ENCODE measurements around the gene PCGF5.

The PCGF5 gene

DNA sequence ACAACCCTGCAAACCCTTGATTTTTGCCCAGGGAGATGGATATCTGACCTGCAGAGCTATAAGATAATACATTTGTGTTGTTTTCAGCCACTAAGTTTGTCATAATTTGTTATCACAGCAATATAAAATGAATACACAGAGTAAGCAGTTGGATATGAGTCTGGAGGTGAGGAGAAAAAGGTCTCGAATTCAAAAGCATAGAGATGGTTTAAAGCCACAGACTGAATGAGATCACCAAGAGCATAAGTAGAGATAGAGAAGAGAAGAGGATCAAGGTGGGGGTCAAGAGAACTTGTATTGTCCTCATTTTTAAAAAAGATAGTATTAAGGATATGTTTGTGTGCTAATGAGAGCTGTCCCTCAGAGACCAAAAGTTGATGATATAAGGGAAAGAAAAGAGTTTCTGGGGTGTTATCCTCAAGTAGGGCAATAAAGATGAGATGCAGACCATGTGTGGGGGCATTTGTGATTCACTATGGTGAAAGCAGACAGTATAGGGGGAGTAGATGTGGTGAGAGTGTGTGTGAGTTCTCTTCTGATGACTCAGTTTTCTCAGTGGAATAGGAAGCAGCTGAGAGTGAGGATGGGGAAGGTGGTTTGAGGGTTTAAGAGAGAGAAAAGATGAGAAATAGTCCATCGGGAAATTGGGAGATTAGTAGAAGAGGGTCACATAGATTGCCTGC is 25.8 kb upstream of the PCGF5 start:
- no peak overlapping the region for H3K27ac ChIP-seq (ENCODE audit: low read depth, low read length)
- no peaks in the 10 kb centered on the region for H3K9me3 ChIP-seq (ENCODE audit: control insufficient read depth, insufficient read depth, low read length)
- H3K9ac ChIP-seq (ENCODE audit: low read depth, low read length) = no peak overlapping the region
- H3K36me3 ChIP-seq (ENCODE audit: control insufficient read depth, insufficient read depth, low read length) = no peaks in the 10 kb centered on the region
- H3K27me3 ChIP-seq (ENCODE audit: control insufficient read depth, insufficient read depth, low read length) = no peaks in the 10 kb centered on the region
- no peaks in the 10 kb centered on the region for H3K4me1 ChIP-seq (ENCODE audit: control insufficient read depth, insufficient read depth, low read length)
- no peak overlapping the region for H3K4me3 ChIP-seq (ENCODE audit: low read depth, low read length)

GRCh38 chr10:91196268-91197048 is 24.0 kb upstream of the PCGF5 start:
- Histone ChIP-seq H3K9me3 (ENCODE audit: control insufficient read depth, insufficient read depth, low read length) (no peaks in the 10 kb centered on the region), H3K27ac (ENCODE audit: low read depth, low read length) (no peak overlapping the region), H3K27me3 (ENCODE audit: control insufficient read depth, insufficient read depth, low read length) (no peaks in the 10 kb centered on the region), H3K4me1 (ENCODE audit: control insufficient read depth, insufficient read depth, low read length) (no peaks in the 10 kb centered on the region), H3K4me3 (ENCODE audit: low read depth, low read length) (no peak overlapping the region), H3K36me3 (ENCODE audit: control insufficient read depth, insufficient read depth, low read length) (no peaks in the 10 kb centered on the region), H3K9ac (ENCODE audit: low read depth, low read length) (no peak overlapping the region)

- Histone ChIP-seq H3K9me3 (ENCODE audit: control insufficient read depth, insufficient read depth, low read length) (no peaks in the 10 kb centered on the region), H3K27ac (ENCODE audit: low read depth, low read length) (no peak overlapping the region), H3K4me1 (ENCODE audit: control insufficient read depth, insufficient read depth, low read length) (no peaks in the 10 kb centered on the region), H3K27me3 (ENCODE audit: control insufficient read depth, insufficient read depth, low read length) (no peaks in the 10 kb centered on the region), H3K36me3 (ENCODE audit: control insufficient read depth, insufficient read depth, low read length) (no peaks in the 10 kb centered on the region), H3K9ac (ENCODE audit: low read depth, low read length) (no peak overlapping the region), H3K4me3 (ENCODE audit: low read depth, low read length) (no peak overlapping the region)
Measured at GRCh38 chr10:91197127-91197526, 23.3 kb upstream of the PCGF5 start.

GRCh38 chr10:91198781-91199180 is 21.7 kb upstream of the PCGF5 start:
- H3K27ac ChIP-seq (ENCODE audit: low read depth, low read length) = no peak overlapping the region
- no peaks in the 10 kb centered on the region for H3K9me3 ChIP-seq (ENCODE audit: control insufficient read depth, insufficient read depth, low read length)
- H3K9ac ChIP-seq (ENCODE audit: low read depth, low read length) = no peak overlapping the region
- H3K27me3 ChIP-seq (ENCODE audit: control insufficient read depth, insufficient read depth, low read length) = no peaks in the 10 kb centered on the region
- H3K36me3 ChIP-seq (ENCODE audit: control insufficient read depth, insufficient read depth, low read length) = no peaks in the 10 kb centered on the region
- no peaks in the 10 kb centered on the region for H3K4me1 ChIP-seq (ENCODE audit: control insufficient read depth, insufficient read depth, low read length)
- H3K4me3 ChIP-seq (ENCODE audit: low read depth, low read length) = no peak overlapping the region

DNA sequence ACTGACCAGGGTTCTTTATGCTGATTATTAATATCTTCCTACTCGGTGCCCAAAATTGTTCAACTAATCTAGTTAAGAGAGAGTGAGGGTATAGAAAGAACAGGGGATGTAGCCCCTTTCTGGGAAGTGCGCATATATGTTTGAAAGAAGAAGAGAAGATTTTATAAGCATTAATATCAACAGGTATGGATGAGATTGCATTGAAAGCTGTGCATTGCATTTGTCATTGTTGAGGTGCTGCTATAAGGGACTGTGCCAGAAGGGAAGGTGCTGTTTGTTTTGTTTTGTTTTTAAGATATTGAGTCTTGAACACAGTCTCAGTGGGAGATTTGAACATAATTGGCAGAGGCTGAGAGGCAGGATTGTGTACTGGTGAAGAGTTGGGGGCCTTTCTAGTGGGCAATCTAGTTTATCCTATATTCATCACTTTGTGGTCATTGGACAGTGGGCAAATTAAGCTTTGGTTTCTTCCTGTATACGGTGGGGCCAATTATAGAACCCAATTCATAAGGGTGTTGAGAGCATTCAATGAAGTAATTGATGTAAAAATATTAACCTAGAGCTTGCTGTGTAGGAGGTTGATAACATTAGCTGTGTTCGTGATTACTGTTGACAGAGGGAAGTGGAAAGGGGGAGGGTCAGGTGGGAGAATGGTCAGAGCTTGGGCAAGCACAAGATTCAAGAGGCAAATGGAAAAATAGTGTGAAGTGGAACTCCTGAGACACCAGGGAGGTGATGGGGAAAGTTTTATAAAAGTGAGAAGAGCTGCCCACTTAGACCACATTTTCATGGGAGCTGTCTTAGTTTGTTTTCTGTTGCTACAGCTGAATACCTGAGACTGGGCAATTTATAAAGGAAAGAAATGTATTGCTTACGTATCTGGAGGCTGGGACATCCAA is 19.9 kb upstream of the PCGF5 start:
- H3K9ac ChIP-seq (ENCODE audit: low read depth, low read length) = no peak overlapping the region
- no peak overlapping the region for H3K4me3 ChIP-seq (ENCODE audit: low read depth, low read length)
- no peaks in the 10 kb centered on the region for H3K36me3 ChIP-seq (ENCODE audit: control insufficient read depth, insufficient read depth, low read length)
- H3K9me3 ChIP-seq (ENCODE audit: control insufficient read depth, insufficient read depth, low read length) = no peaks in the 10 kb centered on the region
- H3K27me3 ChIP-seq (ENCODE audit: control insufficient read depth, insufficient read depth, low read length) = no peaks in the 10 kb centered on the region
- H3K4me1 ChIP-seq (ENCODE audit: control insufficient read depth, insufficient read depth, low read length) = peaks cover 6% of the 10 kb centered on the region; the same call in 1 of the 2 replicates
- H3K27ac ChIP-seq (ENCODE audit: low read depth, low read length) = no peak overlapping the region

DNA sequence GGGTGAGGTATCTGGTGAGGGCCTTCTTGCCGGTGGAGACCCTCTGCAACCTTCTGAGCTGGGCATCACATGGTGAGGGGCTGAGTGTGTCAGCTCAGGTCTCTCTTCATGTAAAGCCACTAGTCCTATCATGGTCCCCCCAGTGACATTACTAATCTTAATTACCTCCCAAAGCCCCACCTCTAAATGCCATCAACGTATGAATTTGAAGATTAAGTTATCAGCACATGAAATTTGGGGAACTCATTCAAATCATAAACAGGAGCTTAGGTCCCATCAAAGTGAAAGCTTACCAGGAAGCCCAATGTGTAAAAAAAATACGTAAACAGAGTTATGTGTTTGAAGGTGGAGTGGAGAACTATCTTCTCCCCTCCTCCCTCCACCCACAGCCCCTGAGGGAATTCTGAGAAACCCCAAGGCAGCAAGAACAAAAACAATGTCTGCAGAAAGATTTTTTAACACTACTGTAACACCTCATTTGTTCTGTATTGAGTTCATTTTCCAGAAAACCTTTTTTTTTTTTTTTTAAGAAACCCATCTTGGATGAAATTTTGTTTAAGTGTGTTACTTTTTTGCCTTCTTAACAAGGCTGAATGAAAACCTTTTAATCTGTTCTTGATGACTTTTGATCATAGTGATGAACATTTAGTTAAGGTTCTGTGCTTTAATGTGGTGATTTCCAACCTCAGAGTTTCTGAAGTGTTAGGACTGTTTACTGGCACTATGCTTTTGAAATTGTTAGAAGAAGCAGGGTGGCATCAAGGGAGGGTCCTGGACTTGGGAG is 19.1 kb upstream of the PCGF5 start:
- H3K9me3 ChIP-seq (ENCODE audit: control insufficient read depth, insufficient read depth, low read length) = no peaks in the 10 kb centered on the region
- no peaks in the 10 kb centered on the region for H3K27me3 ChIP-seq (ENCODE audit: control insufficient read depth, insufficient read depth, low read length)
- H3K36me3 ChIP-seq (ENCODE audit: control insufficient read depth, insufficient read depth, low read length) = no peaks in the 10 kb centered on the region
- H3K4me3 ChIP-seq (ENCODE audit: low read depth, low read length) = no peak overlapping the region
- H3K27ac ChIP-seq (ENCODE audit: low read depth, low read length) = no peak overlapping the region
- H3K4me1 ChIP-seq (ENCODE audit: control insufficient read depth, insufficient read depth, low read length) = peaks cover 6% of the 10 kb centered on the region; the same call in 1 of the 2 replicates
- H3K9ac ChIP-seq (ENCODE audit: low read depth, low read length) = no peak overlapping the region

DNA sequence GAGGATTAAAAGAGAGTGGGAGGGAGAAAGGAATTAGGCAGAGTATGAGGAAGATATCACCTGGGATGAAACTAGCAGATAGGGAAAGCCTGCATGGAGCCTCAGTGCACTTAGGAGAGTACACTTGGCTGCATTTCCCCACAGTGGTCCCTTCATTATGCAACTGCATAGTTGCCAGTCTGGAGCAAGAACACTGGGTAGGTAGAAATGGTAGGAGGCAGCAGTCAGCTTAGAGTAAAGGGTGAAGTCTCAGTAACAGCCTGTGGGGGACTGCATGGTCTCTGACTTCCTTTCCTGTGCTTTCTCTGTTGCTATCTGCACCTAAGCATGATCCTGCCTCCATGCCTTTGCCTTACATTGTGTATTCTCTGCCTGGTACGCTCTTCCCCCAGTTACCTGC is 14.0 kb upstream of the PCGF5 start:
- Histone ChIP-seq H3K27me3 (ENCODE audit: control insufficient read depth, insufficient read depth, low read length) (no peaks in the 10 kb centered on the region), H3K4me3 (ENCODE audit: low read depth, low read length) (no peak overlapping the region), H3K9me3 (ENCODE audit: control insufficient read depth, insufficient read depth, low read length) (no peaks in the 10 kb centered on the region), H3K36me3 (ENCODE audit: control insufficient read depth, insufficient read depth, low read length) (no peaks in the 10 kb centered on the region), H3K9ac (ENCODE audit: low read depth, low read length) (no peak overlapping the region), H3K4me1 (ENCODE audit: control insufficient read depth, insufficient read depth, low read length) (peaks cover 8% of the 10 kb centered on the region; the same call in 1 of the 2 replicates), H3K27ac (ENCODE audit: low read depth, low read length) (no peak overlapping the region)

DNA sequence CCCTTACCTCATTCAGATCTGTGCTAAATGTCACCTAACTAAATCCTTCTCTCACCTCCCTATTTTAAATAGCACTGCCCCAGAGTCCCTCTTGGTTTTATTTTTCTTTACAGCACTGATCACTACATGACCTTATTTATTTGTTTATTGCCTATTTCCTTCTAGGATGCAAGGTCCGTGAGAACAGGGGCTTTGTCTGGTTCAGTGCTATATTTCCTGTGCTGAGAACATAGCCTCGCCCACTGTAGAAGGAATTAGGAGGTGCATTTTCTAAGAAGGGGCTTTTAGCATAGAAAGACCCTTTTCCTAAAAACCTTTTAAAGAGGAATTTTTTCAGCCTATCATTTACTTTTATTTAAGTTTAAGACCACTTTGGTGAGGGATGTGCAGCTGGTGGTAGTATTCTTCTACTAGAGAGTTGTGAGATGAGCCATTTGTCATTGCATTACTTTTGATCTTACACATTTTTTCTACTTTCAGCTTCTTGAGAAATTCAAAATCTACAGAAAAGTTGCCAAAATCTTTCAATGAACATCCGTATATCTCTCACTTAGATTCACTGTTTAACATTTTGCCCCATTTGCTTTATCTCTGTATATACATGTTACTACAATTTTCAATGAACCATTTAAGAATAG is 13.5 kb upstream of the PCGF5 start:
- Histone ChIP-seq H3K4me3 (ENCODE audit: low read depth, low read length) (no peak overlapping the region), H3K9ac (ENCODE audit: low read depth, low read length) (no peak overlapping the region), H3K36me3 (ENCODE audit: control insufficient read depth, insufficient read depth, low read length) (no peaks in the 10 kb centered on the region), H3K4me1 (ENCODE audit: control insufficient read depth, insufficient read depth, low read length) (peaks cover 8% of the 10 kb centered on the region; the same call in 1 of the 2 replicates), H3K27me3 (ENCODE audit: control insufficient read depth, insufficient read depth, low read length) (no peaks in the 10 kb centered on the region), H3K27ac (ENCODE audit: low read depth, low read length) (no peak overlapping the region), H3K9me3 (ENCODE audit: control insufficient read depth, insufficient read depth, low read length) (no peaks in the 10 kb centered on the region)

GRCh38 chr10:91208642-91209041 is 11.8 kb upstream of the PCGF5 start:
- Histone ChIP-seq H3K9ac (ENCODE audit: low read depth, low read length) (no peak overlapping the region), H3K9me3 (ENCODE audit: control insufficient read depth, insufficient read depth, low read length) (no peaks in the 10 kb centered on the region), H3K4me1 (ENCODE audit: control insufficient read depth, insufficient read depth, low read length) (peaks cover 8% of the 10 kb centered on the region; the same call in 1 of the 2 replicates), H3K4me3 (ENCODE audit: low read depth, low read length) (no peak overlapping the region), H3K36me3 (ENCODE audit: control insufficient read depth, insufficient read depth, low read length) (no peaks in the 10 kb centered on the region), H3K27ac (ENCODE audit: low read depth, low read length) (no peak overlapping the region), H3K27me3 (ENCODE audit: control insufficient read depth, insufficient read depth, low read length) (no peaks in the 10 kb centered on the region)

GRCh38 chr10:91210014-91210413 is 10.4 kb upstream of the PCGF5 start:
- no peak overlapping the region for H3K9ac ChIP-seq (ENCODE audit: low read depth, low read length)
- H3K9me3 ChIP-seq (ENCODE audit: control insufficient read depth, insufficient read depth, low read length) = no peaks in the 10 kb centered on the region
- no peaks in the 10 kb centered on the region for H3K36me3 ChIP-seq (ENCODE audit: control insufficient read depth, insufficient read depth, low read length)
- H3K27ac ChIP-seq (ENCODE audit: low read depth, low read length) = no peak overlapping the region
- H3K27me3 ChIP-seq (ENCODE audit: control insufficient read depth, insufficient read depth, low read length) = no peaks in the 10 kb centered on the region
- H3K4me1 ChIP-seq (ENCODE audit: control insufficient read depth, insufficient read depth, low read length) = 0 out of 2 replicates have a peak, but pooled peaks cover 2% of the 10 kb centered on the region
- H3K4me3 ChIP-seq (ENCODE audit: low read depth, low read length) = no peak overlapping the region
